ENCODE measurements around the gene PPP1R9A.
"Not testable (repeated sequence)": the region's sequence is repeated elsewhere in the genome, so short reads cannot be mapped to it uniquely, and the experiment has no call there.

PPP1R9A gene

GRCh38 chr7:94980418-94981142 lies 73.2 kb downstream of the PPP1R9A start:
- no peak for DNase-seq

GRCh38 chr7:94995921-94996320 lies 88.5 kb downstream of the PPP1R9A start:
- no peak for DNase-seq

- DNase-seq = no peak
Measured at GRCh38 chr7:94996369-94996768, 89.0 kb downstream of the PPP1R9A start.

GRCh38 chr7:94997547-94997946 lies 90.2 kb downstream of the PPP1R9A start:
- DNase-seq = no peak

GRCh38 chr7:94998266-94999068 lies 91.1 kb downstream of the PPP1R9A start:
- DNase-seq = no peak

GRCh38 chr7:94999069-94999351 lies 91.6 kb downstream of the PPP1R9A start:
- DNase-seq = no peak

- DNase-seq = not testable (repeated sequence)
Measured at GRCh38 chr7:94999601-95000000, 92.2 kb downstream of the PPP1R9A start.

- DNase-seq = no peak
Measured at GRCh38 chr7:95001258-95001657, 93.9 kb downstream of the PPP1R9A start.

- no peak for DNase-seq
Measured at GRCh38 chr7:95001815-95002561, 94.6 kb downstream of the PPP1R9A start.

GRCh38 chr7:95002775-95003174 lies 95.4 kb downstream of the PPP1R9A start:
- no peak for DNase-seq

- DNase-seq = no peak
Measured at GRCh38 chr7:95004618-95005247, 97.3 kb downstream of the PPP1R9A start.

- DNase-seq = no peak
Measured at GRCh38 chr7:95006010-95006409, 98.6 kb downstream of the PPP1R9A start.

- DNase-seq = not testable (repeated sequence)
Measured at GRCh38 chr7:95008773-95009172, 101.4 kb downstream of the PPP1R9A start.

GRCh38 chr7:95011146-95011928 lies 103.9 kb downstream of the PPP1R9A start:
- DNase-seq = no peak

- no peak for DNase-seq
Measured at GRCh38 chr7:95011995-95012394, 104.6 kb downstream of the PPP1R9A start.

- DNase-seq = no peak
Measured at GRCh38 chr7:95018021-95018420, 110.6 kb downstream of the PPP1R9A start.

- no peak for DNase-seq
Measured at GRCh38 chr7:95026018-95026417, 118.6 kb downstream of the PPP1R9A start.

GRCh38 chr7:95026421-95027072 lies 119.2 kb downstream of the PPP1R9A start:
- DNase-seq = no peak

GRCh38 chr7:95027234-95027872 lies 120.0 kb downstream of the PPP1R9A start:
- DNase-seq = no peak

GRCh38 chr7:95028683-95029082 lies 121.3 kb downstream of the PPP1R9A start:
- no peak for DNase-seq

- DNase-seq = no peak
Measured at GRCh38 chr7:95035295-95035694, 127.9 kb downstream of the PPP1R9A start.
